Psoas muscle (tissue), 8 donors: ENCODE data around the gene ANGPT4. TPM values are rescaled to one million over a fixed set of nuclear protein-coding genes. Genes with fewer than 3 reads are reported as not detected.
A peak's percentile ranks its signal among the peaks of the same experiment; 100 is the strongest.

Source experiments
- ATAC-seq, 4 donors: fragments of 200-7000 bp; cut with Tn5 transposase; one replicate each; pipeline ENCODE4 v1.9.1; 2020; ENCODE audit warnings: moderate library complexity in 3 of 4, mild to moderate bottlenecking in 2 of 4
- DNase-seq, 2 donors: peaks; one replicate each; pipeline ENCODE4 v3.0.0-alpha.2; 2020
- H3K27ac ChIP-seq: fragments of 200-600 bp; one replicate; pipeline ENCODE4 v1.8.0; 2022
- H3K27me3 ChIP-seq, 3 donors: fragments of 200-600 bp in 1 of 3; one replicate each; pipeline versions ENCODE4 v1.6.1 to v1.8.0; 2013 to 2022; ENCODE audit warnings: low read length in 2 of 3, mild to moderate bottlenecking in 2 of 3, moderate library complexity in 1 of 3; ENCODE audit not compliant: insufficient read depth in 3 of 3
- H3K36me3 ChIP-seq, 2 donors: fragments of 200-600 bp in 1 of 2; one replicate each; pipeline versions ENCODE4 v1.6.1 to v1.8.0; 2013 to 2022; ENCODE audit warnings: low read depth in 1 of 2, mild to moderate bottlenecking in 1 of 2, moderate library complexity in 1 of 2; ENCODE audit not compliant: insufficient read depth in 1 of 2
- H3K4me1 ChIP-seq: fragments of 200-600 bp; one replicate; pipeline ENCODE4 v1.8.0; 2022
- H3K4me3 ChIP-seq: fragments of 200-600 bp; one replicate; pipeline ENCODE4 v1.8.0; 2022; ENCODE audit warnings: mild to moderate bottlenecking
- H3K9me3 ChIP-seq: fragments of 200-600 bp; one replicate; pipeline ENCODE4 v1.8.0; 2022
- WGBS, 3 donors: extraction: QIAGEN DNeasy Blood & Tissue Kit; methylation state at CpG; one replicate each; pipeline versions ENCODE4 v1.1.6 to v1.1.7; 2013; 5-methylcytosine and 5-hydroxymethylcytosine counted together
- intact Hi-C, 2 donors: fragments of 100-400 bp; cut with DNase I; formaldehyde crosslinking; loops; one replicate each; pipeline versions ENCODE4 v1.11.0 to v1.14.2; 2022
- long read RNA-seq, 2 donors: library from polyadenylated mRNA; unstranded; transcript quantifications; one replicate each; pipeline ENCODE4 v2.0.0, GENCODE V29; 2021
- polyA plus RNA-seq, 3 donors: library from polyadenylated mRNA; stranded (reverse); fragments of 200-250 nt; gene quantifications; one replicate each; pipeline ENCODE4 v1.2.3, GENCODE V29; 2013
- total RNA-seq, 4 donors: library from RNA; stranded (reverse); fragmentation: NEBNext Ultra II Directional in 2 of 4; extraction: Animal tissue kit (Norgen Biotek cat#: 25700) in 2 of 4; gene quantifications; one replicate each; pipeline versions ENCODE4 v1.2.1 to v1.2.4, GENCODE V29; 2021 to 2023
- TF ChIP-seq, protein P1 (sequence below): fragments of 200-600 bp; IDR thresholded peaks from one replicate; pipeline ENCODE4 v1.8.0; 2022; ENCODE audit warnings: antibody characterized with exemption
- donor health status: healthy with polysubstance abuse.
- donor health status: DM: no; HTN: no; CAD: no; lungs with moderate emphysema.
- donor health status: Bipolar disorder and iron deficiency.
- donor health status: healthy.
- donor health status: DM: yes; HTN: yes; CAD: no.
- donor health status: DM: no; HTN: no; CAD: no.
- donor health status: DM: no; HTN: no; CAD: no.
- donor health status: DM: yes; HTN: yes; CAD: no.

ANGPT4 gene, protein sequence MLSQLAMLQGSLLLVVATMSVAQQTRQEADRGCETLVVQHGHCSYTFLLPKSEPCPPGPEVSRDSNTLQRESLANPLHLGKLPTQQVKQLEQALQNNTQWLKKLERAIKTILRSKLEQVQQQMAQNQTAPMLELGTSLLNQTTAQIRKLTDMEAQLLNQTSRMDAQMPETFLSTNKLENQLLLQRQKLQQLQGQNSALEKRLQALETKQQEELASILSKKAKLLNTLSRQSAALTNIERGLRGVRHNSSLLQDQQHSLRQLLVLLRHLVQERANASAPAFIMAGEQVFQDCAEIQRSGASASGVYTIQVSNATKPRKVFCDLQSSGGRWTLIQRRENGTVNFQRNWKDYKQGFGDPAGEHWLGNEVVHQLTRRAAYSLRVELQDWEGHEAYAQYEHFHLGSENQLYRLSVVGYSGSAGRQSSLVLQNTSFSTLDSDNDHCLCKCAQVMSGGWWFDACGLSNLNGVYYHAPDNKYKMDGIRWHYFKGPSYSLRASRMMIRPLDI
- total RNA-seq = under 1 TPM in 2 of 4 donors, not detected in 2; 0.04 to 0.06 TPM
- polyA plus RNA-seq = under 1 TPM; 0.03 to 0.14 (median 0.10) TPM
- long read RNA-seq, donor 1 = 0 reads
- long read RNA-seq, donor 2, partial matches to known transcripts = 0 of 1 reads
- long read RNA-seq, donor 2, other reads (novel, unspliced or antisense) = 1 of 1 reads

DNA sequence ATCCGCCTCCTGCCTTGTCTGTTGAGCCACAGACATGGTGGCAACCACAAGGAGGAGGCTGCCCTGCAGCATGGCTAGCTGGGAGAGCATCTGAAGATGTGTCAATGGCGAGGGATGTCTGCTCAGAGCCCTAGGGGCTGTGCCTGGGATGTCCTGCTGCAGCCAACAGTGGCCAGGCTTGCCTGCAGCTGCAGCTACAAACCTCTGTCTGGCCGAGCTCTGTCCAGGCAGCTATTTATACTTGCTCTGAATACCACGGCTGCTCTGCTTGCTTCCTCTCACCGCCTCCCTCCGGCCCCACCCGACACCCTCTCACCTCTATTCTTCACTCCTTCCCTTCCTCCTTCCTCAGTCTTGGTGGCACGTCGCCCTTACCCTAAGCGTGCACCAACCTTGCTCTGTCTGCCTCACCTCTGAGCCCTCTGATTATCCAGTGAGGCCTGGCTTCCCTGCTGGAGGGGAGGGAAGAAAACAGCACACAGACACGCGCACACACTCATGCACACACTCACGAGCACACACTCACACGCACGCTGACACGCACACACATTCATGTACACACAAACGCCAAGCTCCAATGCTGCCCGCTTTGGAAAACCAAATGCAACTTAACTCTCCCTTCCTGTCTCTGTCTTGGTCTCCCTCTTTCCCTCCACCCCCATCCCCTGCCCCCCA is at the start of gene ANGPT4:
Gene ANGPT4, minus strand, starts transcription at position 210 of the 675 bp plus-strand sequence. Its CDS starts 120 bp downstream, at position 90.
- intact Hi-C loops = no loop called here
- Histone ChIP-seq H3K9me3 (no peaks in the 10 kb centered on the region), H3K36me3 (no peaks in the 10 kb centered on the region), H3K27ac (no peak within 1 kb of the TSS), H3K4me1 (peaks cover 4% of the 10 kb centered on the region), H3K4me3 (no peak within 1 kb of the TSS), H3K27me3 (no peaks in the 10 kb centered on the region)
- 33 to 44% (median 35%) methylated on average over 18 of the region's 18 CpGs for WGBS, 3 donors
- DNase-seq (no peak), ATAC-seq (peak; percentile 57 to 70 (median 66))
- TF ChIP-seq, protein P1, sequence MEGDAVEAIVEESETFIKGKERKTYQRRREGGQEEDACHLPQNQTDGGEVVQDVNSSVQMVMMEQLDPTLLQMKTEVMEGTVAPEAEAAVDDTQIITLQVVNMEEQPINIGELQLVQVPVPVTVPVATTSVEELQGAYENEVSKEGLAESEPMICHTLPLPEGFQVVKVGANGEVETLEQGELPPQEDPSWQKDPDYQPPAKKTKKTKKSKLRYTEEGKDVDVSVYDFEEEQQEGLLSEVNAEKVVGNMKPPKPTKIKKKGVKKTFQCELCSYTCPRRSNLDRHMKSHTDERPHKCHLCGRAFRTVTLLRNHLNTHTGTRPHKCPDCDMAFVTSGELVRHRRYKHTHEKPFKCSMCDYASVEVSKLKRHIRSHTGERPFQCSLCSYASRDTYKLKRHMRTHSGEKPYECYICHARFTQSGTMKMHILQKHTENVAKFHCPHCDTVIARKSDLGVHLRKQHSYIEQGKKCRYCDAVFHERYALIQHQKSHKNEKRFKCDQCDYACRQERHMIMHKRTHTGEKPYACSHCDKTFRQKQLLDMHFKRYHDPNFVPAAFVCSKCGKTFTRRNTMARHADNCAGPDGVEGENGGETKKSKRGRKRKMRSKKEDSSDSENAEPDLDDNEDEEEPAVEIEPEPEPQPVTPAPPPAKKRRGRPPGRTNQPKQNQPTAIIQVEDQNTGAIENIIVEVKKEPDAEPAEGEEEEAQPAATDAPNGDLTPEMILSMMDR = no peak

DNA sequence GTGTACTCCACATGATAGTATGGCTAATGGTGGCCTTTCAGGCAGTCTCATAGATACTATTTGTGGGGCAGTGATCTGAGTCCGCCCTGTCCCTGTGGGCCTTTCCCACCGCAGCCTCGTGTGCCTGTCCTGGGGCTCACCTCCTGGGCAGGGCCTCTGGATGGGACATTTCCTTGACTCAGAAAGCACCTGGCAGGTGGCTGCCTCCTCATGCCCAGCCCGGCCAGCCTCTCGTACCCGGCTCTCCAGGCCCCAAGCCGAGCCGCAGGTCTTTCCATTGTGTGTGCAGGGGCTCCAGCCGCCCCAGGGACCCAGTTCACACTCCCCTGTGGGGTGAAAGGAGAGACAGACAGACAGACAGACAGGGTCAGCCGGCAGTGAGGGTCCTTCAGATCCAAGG is 47.7 kb upstream of the ANGPT4 start:
- no peaks in the 10 kb centered on the region for H3K36me3 ChIP-seq
- ATAC-seq (no peak), DNase-seq (no peak)
- TF ChIP-seq, protein P1 = no peak
- H3K4me1 ChIP-seq = no peaks in the 10 kb centered on the region
- intact Hi-C loops = no loop called here
- no peak overlapping the region for H3K27ac ChIP-seq
- 82 to 87% (median 87%) methylated on average over 10 of the region's 10 CpGs for WGBS, 3 donors
- H3K9me3 ChIP-seq = no peaks in the 10 kb centered on the region
- no peak overlapping the region for H3K4me3 ChIP-seq
- H3K27me3 ChIP-seq = peaks cover 0 to 34% (median 7%) of the 10 kb centered on the region in 3 donors

DNA sequence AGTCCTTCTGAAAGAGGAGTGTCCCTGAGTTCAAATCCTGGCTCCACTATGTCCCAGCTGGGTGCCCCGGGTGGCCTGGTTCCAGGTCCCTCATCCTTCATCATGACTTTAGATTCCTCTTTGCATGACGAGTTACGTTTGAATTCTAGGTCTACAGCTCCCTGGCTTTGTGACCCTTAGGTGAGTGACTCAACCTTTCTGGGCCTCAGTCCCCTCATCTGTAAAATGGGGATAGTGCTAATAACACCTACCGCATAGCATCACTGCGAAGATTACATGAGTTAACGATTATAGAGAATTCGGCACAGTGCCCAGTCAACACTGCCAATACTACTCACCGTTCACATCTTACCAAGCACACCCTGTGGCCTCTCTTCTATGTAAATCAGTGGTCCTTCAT is 46.5 kb upstream of the ANGPT4 start:
- intact Hi-C loops = no loop called here
- Histone ChIP-seq H3K27me3 (peaks cover 0 to 35% (median 7%) of the 10 kb centered on the region in 3 donors), H3K27ac (no peak overlapping the region), H3K4me1 (no peaks in the 10 kb centered on the region), H3K36me3 (no peaks in the 10 kb centered on the region), H3K4me3 (no peak overlapping the region), H3K9me3 (no peaks in the 10 kb centered on the region)
- ATAC-seq (no peak), DNase-seq (no peak)
- TF ChIP-seq, protein P1 = no peak
- WGBS, 3 donors = 80 to 83% (median 82%) methylated on average over 8 of the region's 8 CpGs

DNA sequence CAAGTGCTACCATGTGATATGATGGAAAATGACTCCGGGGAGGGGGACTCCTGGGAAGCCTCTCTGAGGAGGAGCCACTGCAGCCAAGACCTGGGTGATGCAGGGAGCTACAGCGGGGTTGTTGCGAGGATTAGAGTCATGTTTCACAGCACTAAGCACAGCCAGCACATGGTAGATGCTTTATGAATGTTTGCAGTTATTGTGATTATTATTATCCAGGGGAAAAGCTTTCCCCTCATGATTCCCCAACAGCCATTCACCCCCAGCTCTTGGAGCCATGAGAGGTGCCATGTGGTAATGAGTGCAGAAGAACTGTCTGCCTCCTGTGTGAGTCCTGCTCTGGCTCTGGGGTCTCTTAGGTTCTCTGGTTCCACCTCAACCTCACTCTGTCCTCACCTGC is 46.1 kb upstream of the ANGPT4 start:
- no peak for DNase-seq
- 27 to 33% (median 29%) methylated on average over 3 of the region's 3 CpGs for WGBS, 3 donors
- intact Hi-C loops = no loop called here
- Histone ChIP-seq H3K9me3 (no peaks in the 10 kb centered on the region), H3K36me3 (no peaks in the 10 kb centered on the region), H3K27me3 (peaks cover 0 to 36% (median 7%) of the 10 kb centered on the region in 3 donors), H3K4me1 (no peaks in the 10 kb centered on the region), H3K4me3 (no peak overlapping the region), H3K27ac (no peak overlapping the region)
- TF ChIP-seq, protein P1 = no peak
- no peak for ATAC-seq
